ENCODE measurements around the gene MMP10.

Gene MMP10

DNA sequence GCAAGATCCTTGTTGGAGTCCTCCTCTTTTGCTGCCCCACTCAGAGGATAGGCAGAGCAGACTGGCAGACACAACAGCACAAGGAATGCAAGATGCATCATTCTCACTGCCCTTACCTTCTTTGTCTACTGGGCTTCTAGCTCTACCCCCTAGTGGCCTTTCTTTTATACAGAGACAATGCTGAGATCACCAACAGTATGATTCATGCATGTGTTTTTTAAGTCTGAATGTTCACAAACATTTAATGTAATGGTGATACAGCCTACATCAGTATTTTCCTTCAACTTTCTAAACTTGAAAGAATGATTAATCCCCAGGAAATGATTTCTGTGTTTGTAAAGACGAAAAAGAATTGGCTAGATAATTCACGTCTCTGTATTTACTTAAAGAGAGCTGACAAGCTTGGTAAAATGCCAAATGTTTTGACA lies at the start of gene MMP10:
Gene MMP10, minus strand, starts transcription at position 138 of the 428 bp plus-strand sequence. Its CDS starts 37 bp downstream, at position 101.
- DNase-seq: peak; percentile 70

DNA sequence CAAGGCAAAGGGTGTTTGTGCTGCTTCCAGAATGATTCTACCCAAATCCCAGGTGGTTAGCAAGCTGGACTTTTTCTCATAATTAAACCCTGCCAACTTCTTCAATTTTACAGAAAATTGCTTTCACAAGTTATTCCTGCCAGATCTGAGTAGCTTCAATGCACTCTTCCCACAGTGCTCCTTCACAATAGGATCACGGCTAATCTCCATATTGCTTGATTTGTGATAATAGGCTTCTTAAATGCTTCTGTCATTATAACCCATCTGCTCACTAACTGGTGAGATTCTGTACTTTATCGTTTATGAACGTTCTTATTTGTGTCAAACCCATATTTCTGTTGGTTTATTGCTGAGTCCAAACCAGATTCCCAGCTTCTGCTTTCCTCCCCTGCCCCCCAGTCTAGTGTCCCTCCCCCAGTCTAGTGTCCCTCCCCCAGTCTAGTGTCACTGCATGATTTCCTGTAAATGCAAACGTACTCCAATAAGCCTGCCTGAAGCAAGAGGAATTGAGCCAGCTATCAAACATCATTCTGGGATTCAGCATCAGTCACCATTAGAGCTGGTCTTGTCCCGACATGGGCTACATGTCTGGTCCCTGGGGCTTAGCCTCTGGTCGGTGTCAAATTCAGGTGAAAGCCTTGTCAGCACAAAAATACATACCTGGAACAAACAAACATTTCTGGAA lies 49.0 kb upstream of the MMP10 start:
- no peak for DNase-seq

DNA sequence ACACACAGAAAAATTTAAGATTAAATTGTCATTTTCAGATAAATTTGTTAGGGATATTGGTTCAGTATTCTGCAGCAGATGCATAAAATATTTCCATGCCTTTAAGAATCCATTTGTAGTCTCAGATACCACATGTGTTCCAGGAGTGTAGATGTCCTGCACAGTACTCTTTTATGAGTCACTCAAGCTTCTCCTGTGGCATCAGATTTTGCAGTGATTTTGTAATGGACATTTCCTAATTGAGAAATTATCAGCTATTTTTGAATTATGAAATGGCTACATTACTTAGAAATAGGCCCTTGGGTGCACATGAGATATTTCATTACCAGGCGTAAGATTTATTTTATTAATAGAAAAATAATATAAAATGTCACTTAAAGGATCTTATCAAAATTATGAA lies 44.1 kb upstream of the MMP10 start:
- DNase-seq: no peak

DNA sequence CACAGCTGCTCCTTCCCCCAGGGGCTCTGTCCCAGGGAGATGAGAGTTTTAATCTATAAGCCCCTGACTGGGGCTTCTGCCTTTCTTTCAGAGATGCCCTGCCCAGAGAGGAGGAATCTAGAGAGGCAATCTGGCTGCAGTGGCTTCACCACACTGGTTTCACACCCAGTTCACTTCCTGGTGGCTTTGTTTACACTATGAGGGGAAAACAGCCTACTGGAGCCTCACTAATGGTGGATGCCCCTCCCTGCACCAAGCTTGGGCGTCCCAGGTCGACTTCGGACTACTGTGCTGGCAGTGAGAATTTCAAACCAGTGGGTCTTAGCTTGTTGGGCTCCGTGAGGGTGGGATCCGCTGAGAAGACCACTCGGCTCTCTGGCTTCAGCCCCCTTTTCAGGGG lies 39.1 kb upstream of the MMP10 start:
- no peak for DNase-seq

DNA sequence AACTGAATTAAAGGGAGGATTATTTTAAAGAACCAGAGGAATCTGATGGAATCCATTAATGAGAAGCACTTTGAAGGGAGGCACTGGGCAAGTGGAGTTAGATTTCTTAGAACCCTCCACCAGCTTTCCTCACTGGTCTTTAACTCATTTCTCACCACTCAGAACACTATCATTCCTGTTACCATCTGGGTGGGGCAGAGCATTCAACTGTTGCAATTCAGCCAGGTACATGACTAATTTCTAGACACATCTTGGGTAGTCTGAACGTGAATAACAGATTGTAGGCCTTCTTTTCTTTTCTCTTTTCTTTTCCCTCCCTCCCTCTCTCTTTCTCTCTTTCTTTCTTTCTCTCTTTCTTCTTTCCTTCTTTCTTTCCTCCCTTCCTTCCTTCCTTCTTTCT lies 33.1 kb upstream of the MMP10 start:
- no peak for DNase-seq

DNA sequence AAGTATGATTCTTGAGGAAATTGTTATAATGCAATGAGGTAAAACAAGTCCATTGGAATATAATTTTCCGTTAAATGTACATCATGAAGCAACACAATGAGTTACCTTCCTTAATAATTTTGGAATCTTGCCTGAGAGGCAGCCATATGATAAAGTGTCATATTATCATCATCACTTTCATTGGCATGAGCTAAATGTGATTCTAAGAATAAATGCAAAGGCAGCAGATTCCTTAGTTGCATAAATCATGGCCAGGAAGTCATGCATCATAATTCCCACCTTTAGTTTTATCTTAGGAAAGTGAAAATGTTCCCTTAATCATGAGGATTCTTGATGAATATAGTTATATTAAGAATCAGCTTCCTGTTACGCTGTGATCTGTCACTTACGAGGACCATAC lies 31.8 kb upstream of the MMP10 start:
- no peak for DNase-seq

DNA sequence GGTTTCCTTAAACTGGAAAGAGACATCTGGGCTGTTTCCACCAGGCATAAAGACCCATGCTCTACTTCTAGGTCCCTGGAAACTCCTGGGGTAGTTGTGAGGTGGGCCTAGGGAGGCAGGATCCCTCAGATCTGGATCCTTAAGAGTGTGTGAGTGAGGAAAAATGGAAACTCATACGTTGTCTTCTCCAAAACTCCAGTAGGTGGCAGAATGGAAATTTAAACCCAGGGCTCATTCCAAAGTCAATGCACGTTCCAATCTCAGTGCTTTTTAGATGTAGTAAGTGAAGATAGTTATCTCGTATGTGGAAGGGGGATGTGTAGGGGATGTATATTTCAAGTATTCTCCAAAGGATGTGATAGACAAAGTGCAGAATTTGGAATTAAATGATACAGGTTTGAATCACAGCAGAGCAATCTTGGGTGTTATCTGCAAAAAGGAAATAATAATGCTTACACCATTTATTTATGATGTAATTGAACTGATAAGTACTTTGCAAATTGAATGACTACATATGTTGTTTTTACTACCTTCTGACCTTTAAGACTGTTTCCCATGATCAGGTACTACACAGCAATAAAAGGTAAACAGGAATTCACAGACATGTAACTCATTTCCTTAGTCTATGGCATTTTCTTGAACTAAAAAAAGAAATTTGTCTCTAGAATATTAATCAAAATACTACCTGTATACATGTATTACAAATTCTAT lies 30.7 kb upstream of the MMP10 start:
- peak; percentile 24 for DNase-seq

DNA sequence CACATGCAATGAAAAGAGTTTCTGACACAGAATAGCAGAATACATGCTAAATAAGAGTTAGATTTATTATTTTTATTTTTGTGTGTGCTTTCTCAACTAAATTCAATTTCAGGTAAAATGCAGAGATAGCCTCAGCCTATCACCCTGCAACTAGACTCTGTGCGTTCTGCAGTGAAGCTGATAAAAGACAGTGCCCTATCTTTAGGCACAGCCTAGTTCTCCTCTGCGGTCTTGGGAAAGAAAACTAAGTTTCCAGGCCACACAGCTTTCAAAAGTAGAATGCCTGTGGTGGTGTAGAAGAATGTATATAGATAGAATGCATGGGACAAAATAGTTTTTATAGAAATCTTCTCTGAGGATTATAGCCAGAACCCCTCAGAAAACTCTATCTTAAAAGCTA lies 29.5 kb upstream of the MMP10 start:
- DNase-seq: no peak

DNA sequence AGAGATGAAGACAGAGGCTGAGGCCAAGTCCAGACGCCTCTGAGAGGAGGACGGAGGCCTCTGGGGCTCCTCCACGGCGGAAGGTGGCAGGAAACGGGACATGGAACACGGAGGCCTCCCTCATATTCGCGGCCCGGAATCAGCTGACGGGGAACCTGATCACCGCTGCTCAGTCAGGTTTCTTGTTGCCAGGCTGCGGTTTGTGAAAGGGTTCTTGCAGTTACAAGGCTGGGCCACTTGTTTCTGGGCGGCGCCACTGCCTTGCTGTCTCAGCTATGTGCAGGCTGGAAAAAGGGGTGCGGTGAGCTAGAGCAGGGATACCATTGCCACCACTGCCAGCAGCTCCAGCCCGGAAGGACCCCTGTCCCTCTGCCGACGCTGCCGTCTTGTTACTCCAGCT lies 27.5 kb upstream of the MMP10 start:
- peak; percentile 11 for DNase-seq

DNA sequence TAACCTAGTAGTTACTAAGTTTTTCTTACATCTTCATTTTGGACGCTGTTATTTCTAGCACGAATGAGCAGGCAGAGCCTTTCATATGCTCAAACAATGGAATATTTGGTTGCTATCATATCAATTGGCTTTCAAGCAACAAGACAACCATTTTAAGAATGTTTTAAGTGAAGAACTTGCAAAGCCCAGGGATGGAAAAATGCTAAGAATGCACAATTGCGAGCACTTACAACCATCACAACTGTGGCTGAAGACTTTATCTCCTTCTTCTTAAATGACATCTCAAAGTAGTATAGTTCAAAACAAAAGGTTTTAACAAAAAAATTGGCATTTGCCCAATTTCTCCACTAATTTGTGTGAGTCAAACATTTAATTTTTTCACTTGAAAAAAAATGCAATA lies 25.9 kb upstream of the MMP10 start:
- DNase-seq: no peak

DNA sequence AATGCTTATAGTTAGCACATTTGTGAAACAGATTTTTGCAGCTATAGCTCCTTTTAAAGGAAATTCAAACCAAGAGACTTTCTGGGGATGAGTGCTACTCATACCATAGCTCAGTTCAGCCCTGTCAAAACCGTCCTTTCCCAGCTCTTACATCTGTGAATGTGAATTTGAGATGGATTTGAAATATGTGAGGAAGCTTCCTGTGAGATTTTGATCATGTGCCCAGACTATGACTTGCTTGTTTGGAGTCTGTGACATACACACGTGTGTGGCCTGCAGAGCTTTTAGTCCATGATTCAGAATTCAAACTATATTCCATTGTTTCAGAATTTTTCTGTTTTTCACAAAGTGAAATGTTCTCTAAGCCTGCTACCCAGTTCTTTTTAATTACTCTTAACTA lies 21.9 kb upstream of the MMP10 start:
- DNase-seq: no peak

DNA sequence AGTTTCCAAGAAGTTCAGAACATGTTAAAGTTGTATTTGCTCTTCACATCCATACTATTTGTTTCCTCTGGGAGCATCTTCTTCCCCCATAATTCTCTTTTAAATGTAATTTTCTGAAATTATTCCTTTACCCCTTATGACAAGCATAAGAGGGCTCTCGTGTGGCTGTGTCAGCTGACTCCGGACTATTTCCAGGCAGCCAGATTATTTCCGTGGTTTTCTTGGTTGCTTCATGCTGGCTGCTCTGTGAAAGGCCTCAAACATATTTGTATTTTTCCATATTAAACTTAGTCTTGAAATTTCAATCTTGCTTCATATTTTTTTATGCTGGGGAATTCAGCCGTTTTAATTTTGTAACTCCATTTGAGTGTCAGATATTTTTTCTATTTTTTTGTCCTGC lies 20.3 kb upstream of the MMP10 start:
- no peak for DNase-seq

DNA sequence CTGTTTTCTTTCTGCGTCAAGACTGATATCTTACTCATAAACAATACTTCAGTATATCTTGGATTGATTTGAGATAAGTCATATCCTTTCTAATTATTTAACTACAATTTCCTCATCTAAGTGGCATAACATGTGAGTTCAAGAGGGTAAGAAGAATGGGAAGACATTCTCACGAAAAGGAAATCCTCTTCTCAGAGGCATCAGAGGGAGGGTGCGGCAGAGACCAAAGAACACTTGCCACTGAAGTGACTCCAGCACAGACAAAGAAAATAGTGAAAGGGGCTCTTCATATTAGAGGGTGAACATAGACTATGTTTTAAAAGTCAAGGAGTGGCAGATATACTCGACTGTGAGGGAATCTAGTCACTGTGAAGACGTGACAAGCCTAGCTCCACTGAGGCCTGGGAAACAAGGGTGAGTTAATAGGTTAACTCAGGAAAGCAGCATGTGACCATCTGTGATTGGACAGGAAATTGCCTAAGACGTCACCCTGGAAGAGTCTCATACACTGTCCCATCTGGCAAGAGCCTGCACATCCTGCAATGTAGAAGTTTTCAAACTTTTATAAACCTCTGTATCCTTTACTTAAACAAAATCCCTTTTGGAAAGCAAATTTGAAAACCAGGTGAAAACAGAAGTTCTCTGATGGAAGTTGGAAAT lies 19.4 kb upstream of the MMP10 start:
- no peak for DNase-seq

DNA sequence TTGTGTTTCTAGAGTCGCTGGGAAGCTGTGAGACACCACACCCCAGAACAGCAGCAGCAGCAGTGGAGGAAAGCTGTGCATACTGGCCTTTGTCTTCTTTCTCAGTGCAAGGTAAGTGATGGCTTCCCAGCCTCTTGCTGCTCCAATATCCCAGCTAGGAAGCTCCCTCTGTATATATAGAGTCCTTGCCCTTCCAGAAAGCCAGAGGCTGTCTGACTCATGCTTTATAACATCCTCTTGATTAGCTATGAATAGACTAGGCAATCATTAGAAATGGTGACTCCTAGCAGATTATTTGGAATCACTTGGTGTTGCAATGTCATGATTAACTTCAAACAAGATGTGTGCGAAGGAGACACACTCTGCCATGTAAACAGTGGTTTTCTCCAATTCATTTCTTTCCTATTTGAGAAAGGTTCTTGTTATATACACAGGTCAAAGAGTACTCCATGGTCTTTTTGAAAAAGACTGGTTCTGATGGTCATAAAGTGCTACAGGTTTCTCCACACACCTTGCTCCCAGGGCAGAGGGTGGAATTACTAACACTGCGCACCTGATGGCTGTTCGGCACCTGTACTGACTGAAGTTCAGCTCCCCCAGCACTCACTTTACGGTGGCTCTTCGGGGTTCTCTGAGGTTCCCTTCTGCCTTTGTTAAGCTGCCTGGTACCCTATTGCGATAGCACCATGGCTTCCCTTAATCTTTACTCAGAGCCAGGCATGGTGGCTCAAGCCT lies 17.8 kb upstream of the MMP10 start, which contains the start of gene MMP1:
Gene MMP1, minus strand, starts transcription at position 149 of the 735 bp plus-strand sequence. Its CDS starts 68 bp downstream, at position 81.
- no peak for DNase-seq

DNA sequence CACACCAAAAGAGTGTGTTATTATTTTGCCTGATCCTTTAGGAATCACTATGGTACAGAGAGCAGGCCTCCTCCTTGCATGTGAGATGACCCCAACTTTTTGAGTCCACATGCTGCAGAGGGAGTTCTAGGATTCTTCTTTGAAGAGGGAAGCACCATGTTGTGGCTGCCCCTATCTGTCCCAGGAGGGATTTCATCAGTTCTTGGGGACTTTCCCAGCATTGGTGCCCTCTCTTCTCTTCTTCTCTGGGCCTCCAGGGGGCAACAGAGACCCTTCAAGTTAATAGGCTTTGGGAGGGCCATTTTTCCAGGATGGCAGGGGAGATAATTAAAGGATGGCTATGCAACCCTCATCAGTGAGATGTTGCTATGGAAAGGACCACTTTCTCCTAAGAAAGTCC lies 14.0 kb upstream of the MMP10 start:
- peak; percentile 9 for DNase-seq

DNA sequence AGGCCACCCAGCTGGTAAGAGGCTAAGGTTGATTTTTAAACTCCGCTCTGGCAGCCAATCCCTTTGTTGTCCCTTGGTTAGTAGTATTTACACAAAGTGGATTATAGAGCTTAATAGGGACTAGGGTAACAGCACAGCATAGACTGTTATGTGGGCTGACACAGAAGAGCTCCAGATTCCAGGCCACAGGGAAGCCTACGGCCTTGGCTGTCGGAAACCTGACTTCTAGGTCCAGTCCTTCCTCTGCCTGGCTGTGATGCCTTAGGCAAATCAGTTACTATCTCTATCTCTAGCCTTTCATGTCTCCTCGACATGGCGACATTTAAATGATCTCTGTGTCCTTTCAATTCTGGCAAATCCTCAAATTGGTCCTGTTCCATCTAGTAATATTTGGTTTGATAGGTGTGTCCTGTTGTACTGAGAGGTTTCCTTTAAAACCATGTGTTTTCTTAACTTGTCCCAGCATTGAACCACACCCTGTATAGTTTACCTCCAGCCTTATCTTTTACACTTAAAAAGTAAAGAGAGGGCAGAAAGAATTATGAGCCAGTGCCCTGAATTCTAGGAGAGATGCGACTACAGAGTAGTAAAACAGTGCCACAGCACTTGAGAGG lies 13.4 kb upstream of the MMP10 start:
- DNase-seq: no peak

DNA sequence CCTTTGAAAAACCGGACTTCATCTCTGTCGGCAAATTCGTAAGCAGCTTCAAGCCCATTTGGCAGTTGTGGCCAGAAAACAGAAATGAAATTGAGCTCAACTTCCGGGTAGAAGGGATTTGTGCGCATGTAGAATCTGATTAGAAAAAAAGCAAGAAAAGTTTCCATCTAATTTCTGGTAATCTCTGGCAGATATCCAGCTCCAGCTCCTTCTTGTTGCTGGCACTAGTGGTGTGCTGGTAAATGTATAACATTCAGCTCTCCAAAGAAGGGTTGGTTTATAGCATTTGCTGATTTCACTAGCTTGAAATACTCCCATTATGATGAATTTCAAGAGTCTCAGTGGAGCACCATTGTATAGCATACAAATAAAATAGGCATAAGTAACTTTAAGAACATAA lies 12.2 kb upstream of the MMP10 start:
- DNase-seq: no peak

DNA sequence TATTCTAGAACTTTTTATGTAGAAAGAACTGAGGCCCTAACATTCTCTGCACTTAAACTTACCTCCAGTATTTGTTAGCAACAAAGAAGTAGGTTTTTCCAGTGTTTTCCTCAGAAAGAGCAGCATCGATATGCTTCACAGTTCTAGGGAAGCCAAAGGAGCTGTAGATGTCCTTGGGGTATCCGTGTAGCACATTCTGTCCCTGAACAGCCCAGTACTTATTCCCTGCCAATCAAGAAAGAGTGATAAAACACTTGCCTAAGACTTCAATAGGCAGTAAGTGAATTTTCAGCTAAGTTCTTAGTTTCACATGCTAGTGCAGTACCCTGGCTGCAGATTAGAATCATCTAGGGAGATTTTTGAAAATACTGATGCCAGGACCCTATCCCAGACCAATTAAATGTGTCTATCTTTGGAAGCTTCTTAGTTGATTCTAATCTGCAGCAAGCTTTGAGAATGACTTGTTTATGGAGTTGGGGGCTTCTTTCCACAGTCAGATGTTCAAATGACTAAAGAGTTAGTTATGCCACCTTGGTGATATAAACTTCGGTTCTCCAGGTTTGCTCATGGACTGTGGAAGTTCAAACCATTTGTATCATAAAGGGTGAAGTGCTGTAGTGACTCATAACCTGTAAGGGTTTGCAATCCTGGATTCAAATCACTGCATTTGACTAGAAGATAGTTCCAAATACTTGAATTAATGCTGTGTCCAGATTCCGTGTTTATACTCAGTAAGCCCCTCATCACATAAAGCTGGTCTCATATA lies 11.0 kb upstream of the MMP10 start:
- DNase-seq: no peak

DNA sequence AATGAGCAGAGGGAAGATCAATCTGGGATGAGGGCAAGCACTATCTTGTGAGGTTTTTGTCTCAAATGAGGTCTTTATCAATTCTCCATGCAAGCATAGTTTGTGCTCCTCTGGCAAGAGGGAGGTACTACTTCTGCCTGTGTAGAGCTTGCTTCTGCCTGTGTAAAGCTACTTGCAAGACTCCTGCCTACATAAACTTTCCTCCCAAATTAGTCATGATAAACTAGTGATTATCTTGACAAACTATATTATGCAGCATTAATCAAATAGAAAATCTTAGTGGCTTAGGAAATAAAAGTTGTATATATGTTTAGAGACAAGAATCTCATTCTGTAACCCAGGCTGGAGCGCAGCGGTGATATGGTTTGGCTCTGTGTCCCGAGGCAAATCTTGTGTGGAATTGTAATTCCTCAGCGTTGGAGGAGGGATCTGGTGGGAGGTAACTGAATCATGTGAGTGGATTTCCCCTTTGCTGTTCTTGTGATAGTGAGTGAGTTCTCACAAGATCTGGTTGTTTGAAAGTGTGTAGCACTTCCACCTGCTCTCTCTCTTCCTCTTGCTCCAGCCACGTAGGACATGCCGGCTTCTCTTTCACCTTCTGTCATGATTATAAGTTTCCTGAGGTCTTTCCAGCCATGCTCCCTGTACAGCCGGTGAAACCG lies 8.0 kb upstream of the MMP10 start:
- no peak for DNase-seq

DNA sequence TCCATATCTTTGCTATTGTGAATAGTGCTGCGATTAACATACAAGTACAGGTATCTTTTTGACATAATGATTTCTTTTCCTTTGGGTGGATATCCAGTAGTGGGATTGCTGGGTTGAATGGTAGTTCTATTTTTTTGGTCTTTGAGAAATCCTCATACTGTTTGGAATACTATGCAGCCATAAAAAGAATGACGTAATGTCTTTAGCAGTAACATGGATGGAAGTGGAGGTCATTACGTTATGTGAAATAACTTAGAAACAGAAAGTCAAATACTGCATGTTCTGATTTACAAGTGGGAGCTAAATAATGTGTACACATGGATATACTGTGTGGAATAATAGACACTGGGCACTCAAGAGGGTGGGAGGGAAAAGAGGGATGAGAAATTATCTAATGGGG lies 4.0 kb upstream of the MMP10 start:
- no peak for DNase-seq

DNA sequence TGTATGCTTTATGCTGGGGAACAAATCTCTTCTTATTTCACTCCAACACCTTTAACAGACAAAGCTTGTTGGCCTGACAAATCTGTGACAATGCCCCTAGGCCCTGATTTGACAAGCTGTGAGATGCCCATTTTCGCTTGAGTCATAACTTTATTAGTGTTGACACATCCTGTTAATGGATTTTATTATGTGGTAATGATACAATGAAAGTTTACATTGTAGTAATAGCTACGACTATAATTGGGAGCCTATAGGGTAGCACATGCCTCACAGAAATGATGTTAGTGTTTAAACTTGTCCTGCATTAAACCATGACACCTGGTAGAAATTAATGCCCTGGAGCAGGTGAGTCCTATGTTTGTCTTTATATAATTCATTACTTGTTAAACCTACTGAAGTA lies 3.3 kb upstream of the MMP10 start:
- DNase-seq: peak; percentile 58

DNA sequence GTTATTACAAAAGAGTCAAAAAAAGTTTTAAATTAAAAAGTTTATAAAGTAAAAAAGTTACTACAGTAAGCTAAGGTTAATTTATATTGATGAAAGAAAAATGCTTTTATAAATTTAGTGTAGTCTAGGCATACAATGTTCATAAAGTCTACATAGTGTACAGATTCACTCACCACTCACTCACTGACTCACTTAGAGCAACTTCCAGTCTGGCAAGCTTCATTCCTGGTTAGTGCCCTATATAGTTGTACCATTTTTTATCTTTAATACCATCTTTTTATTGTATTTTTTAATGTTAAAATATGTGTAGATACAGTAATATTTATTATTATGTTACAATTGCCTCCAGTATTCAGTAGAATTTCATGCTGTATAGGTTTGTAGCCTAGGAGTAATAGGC lies 2.6 kb upstream of the MMP10 start:
- DNase-seq: no peak
